ENCODE results near the gene MTF2. TPM values are rescaled to one million over a fixed set of nuclear protein-coding genes. Genes with fewer than 3 reads are reported as not detected.
A peak's percentile ranks its signal among the peaks of the same experiment; 100 is the strongest.

The MTF2 gene
- total and polyA plus RNA-seq, 2 experiments from 2014 or later: 14.1 to 17.6 TPM

DNA sequence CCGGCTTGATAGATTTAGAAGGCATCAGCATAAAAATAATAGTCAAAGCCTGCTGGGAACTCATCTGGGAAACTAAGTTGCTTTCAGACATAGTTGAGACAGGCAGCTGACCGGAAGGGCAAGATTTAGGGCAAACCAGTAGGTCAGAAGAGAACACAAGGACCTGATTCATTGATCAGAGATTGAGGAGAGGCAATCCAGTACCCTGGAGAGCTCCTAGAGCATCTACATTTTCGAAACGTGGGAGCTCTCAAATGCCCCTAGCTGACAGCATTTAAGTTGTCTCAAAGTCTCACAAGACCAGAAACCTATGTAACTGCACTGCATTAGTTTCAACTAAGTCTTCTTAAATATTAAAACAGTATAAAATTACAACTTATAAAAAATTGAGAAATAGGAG lies 22.9 kb upstream of the MTF2 start:
- H3K9me3 ChIP-seq (ENCODE audit: low read depth): no peaks in the 10 kb centered on the region
- H3K4me2 ChIP-seq (ENCODE audit: unreplicated experiment): no peak overlapping the region
- H3K27me3 ChIP-seq (replicated peaks; ENCODE audit: insufficient read depth): peaks cover 4% of the 10 kb centered on the region; the same call in 1 of the 2 replicates
- TF ChIP-seq EZH2phosphoT487 (IDR thresholded peaks at IDR 0.05; ENCODE audit: insufficient read depth, low read depth) (no peak), EZH2 (IDR thresholded peaks at IDR 0.05; ENCODE audit: insufficient read depth, poor library complexity, severe bottlenecking) (no peak)
- H3K4me3 ChIP-seq: no peak overlapping the region
- H4K20me1 ChIP-seq (ENCODE audit: insufficient read depth): no peaks in the 10 kb centered on the region
- DNase-seq: peak; percentile 55
- H3K79me2 ChIP-seq (ENCODE audit: insufficient read depth): no peaks in the 10 kb centered on the region
- WGBS, 2 experiments (ENCODE audit: low coverage in 1 of 2, low lambda C conversion rate in 2 of 2, missing lambda C conversion rate in 2 of 2): 30 to 34% methylated on average over 4 of the region's 4 CpGs
- H3K9ac ChIP-seq: no peak overlapping the region
- H3K9me2 ChIP-seq (ENCODE audit: insufficient read depth): no peaks in the 10 kb centered on the region
- no peaks in the 10 kb centered on the region for H3K4me1 ChIP-seq (ENCODE audit: insufficient read depth)
- H3K27ac ChIP-seq: no peak overlapping the region
- in situ Hi-C loops (cut with MboI): no loop called here
- H3K36me3 ChIP-seq (ENCODE audit: low read depth): no peaks in the 10 kb centered on the region
- H3F3A ChIP-seq (ENCODE audit: insufficient read depth): no peaks in the 10 kb centered on the region
- no peak overlapping the region for H2AFZ ChIP-seq

DNA sequence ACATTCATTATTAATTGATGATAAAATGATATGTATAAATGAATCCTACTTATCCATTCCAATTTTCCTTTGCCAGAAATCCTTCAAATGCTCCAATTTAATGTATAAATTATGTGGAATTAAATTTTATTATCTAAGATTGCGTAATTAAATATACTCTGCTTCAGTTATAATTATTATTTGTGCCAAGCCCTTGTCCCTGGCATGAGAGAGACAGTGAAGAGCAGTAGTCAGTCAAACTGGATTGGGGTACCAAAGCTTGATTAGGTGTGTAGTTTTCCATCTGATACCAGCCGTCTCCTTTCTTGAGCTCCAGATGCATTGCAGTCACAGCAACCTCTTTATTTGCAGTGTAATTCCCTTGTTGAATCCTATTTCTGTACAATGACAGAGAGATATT lies 22.4 kb upstream of the MTF2 start:
- Histone ChIP-seq H3K36me3 (ENCODE audit: low read depth) (no peaks in the 10 kb centered on the region), H4K20me1 (ENCODE audit: insufficient read depth) (no peaks in the 10 kb centered on the region), H3F3A (ENCODE audit: insufficient read depth) (no peaks in the 10 kb centered on the region), H2AFZ (no peak overlapping the region), H3K27ac (no peak overlapping the region), H3K4me1 (ENCODE audit: insufficient read depth) (no peaks in the 10 kb centered on the region), H3K27me3 (replicated peaks; ENCODE audit: insufficient read depth) (peaks cover 4% of the 10 kb centered on the region; the same call in 1 of the 2 replicates), H3K4me2 (ENCODE audit: unreplicated experiment) (no peak overlapping the region), H3K79me2 (ENCODE audit: insufficient read depth) (no peaks in the 10 kb centered on the region), H3K9ac (no peak overlapping the region), H3K4me3 (no peak overlapping the region), H3K9me2 (ENCODE audit: insufficient read depth) (no peaks in the 10 kb centered on the region), H3K9me3 (ENCODE audit: low read depth) (no peaks in the 10 kb centered on the region)
- in situ Hi-C loops (cut with MboI): no loop called here
- no peak for DNase-seq
- no peak for TF ChIP-seq EZH2phosphoT487 (IDR thresholded peaks at IDR 0.05; ENCODE audit: insufficient read depth, low read depth)
- WGBS, 2 experiments (ENCODE audit: low coverage in 1 of 2, low lambda C conversion rate in 2 of 2, missing lambda C conversion rate in 2 of 2): 87 to 89% methylated on average over 2 of the region's 2 CpGs

DNA sequence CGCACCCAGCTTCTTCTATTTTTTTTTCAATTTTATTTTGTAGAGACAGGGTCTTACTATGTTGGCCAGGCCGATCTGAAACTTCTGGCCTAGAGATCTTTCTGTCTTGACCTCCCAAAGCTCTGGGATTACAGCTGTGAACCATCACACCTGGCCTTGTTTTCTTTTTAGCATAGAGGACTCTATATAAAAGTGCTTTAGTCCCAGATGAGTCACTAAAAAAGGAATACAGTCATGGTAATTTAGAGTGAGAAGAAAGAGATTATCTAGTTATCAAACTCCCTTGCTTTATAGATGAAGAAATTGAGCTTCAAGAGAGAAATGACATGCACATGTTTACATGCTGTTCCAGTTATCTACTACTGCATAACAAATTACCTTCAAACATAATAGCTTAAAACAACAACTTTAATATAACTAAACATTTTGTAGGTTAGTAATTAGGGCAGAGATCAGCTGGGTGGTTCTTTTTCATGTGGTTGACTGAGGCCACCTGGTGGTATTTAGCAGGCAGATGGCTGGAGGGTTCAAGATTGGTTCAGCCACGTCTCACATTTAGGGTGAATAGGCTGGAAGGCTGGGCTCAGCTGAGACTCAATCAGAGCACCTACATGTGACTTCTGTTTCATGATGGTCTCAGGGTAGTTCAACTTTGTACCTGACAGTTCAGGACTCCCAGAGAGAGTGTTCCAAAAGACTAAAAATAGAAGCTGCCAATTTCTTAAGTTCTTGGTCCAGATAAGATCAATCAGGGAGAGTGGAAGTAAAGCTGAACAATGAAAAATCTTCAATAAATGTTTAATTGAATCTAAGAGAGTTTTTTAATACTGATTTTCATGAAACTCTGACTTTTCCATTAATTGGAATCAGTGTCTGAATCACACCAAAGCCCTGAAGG lies 16.9 kb upstream of the MTF2 start:
- Histone ChIP-seq H3K27ac (no peak overlapping the region), H3F3A (ENCODE audit: insufficient read depth) (no peaks in the 10 kb centered on the region), H2AFZ (no peak overlapping the region), H3K4me2 (ENCODE audit: unreplicated experiment) (no peak overlapping the region), H4K20me1 (ENCODE audit: insufficient read depth) (no peaks in the 10 kb centered on the region), H3K79me2 (ENCODE audit: insufficient read depth) (no peaks in the 10 kb centered on the region), H3K9me3 (ENCODE audit: low read depth) (no peaks in the 10 kb centered on the region), H3K4me3 (no peak overlapping the region), H3K27me3 (replicated peaks; ENCODE audit: insufficient read depth) (peaks cover 10% of the 10 kb centered on the region), H3K9ac (no peak overlapping the region), H3K36me3 (ENCODE audit: low read depth) (no peaks in the 10 kb centered on the region), H3K9me2 (ENCODE audit: insufficient read depth) (no peaks in the 10 kb centered on the region), H3K4me1 (ENCODE audit: insufficient read depth) (no peaks in the 10 kb centered on the region)
- WGBS, 2 experiments (ENCODE audit: low coverage in 1 of 2, low lambda C conversion rate in 2 of 2, missing lambda C conversion rate in 2 of 2): 48 to 53% methylated on average over 3 of the region's 3 CpGs
- no peak for TF ChIP-seq EZH2phosphoT487 (IDR thresholded peaks at IDR 0.05; ENCODE audit: insufficient read depth, low read depth)
- TF ChIP-seq EZH2 (IDR thresholded peaks at IDR 0.05; ENCODE audit: insufficient read depth, poor library complexity, severe bottlenecking): no peak
- in situ Hi-C loops (cut with MboI): no loop called here
- peak; percentile 61 for DNase-seq

DNA sequence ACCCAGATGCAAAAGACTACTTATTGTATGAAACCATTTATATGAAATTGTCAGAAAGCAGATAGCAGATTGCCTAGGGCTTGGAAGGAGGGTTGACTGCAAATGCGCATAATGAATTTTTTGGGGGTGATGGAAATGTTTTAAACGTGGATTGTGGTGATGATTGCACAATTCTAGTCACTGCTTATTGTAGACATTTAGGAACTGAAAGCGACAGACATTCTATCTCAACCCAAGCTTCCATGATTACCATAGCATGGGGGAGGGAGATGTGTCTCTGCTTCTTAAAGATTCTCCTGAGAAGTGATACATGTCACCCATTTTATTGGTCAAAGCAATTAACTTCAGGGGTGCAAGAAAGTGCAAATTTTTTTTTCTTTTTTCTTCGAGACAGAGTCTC lies 2.8 kb upstream of the MTF2 start:
- Histone ChIP-seq H3K27ac (no peak overlapping the region), H3K4me3 (no peak overlapping the region), H3K9me2 (ENCODE audit: insufficient read depth) (no peaks in the 10 kb centered on the region), H3K9ac (no peak overlapping the region), H3K9me3 (ENCODE audit: low read depth) (no peaks in the 10 kb centered on the region), H3K79me2 (ENCODE audit: insufficient read depth) (peaks cover 27% of the 10 kb centered on the region), H3K4me2 (ENCODE audit: unreplicated experiment) (no peak overlapping the region), H3K27me3 (replicated peaks; ENCODE audit: insufficient read depth) (no peaks in the 10 kb centered on the region), H4K20me1 (ENCODE audit: insufficient read depth) (no peaks in the 10 kb centered on the region), H3F3A (ENCODE audit: insufficient read depth) (peaks cover 18% of the 10 kb centered on the region), H3K36me3 (ENCODE audit: low read depth) (no peaks in the 10 kb centered on the region), H2AFZ (no peak overlapping the region), H3K4me1 (ENCODE audit: insufficient read depth) (peaks cover 11% of the 10 kb centered on the region)
- in situ Hi-C loops (cut with MboI): no loop called here
- TF ChIP-seq EZH2phosphoT487 (IDR thresholded peaks at IDR 0.05; ENCODE audit: insufficient read depth, low read depth): no peak
- TF ChIP-seq EZH2 (IDR thresholded peaks at IDR 0.05; ENCODE audit: insufficient read depth, poor library complexity, severe bottlenecking): no peak
- 67% methylated on average over 4 of the region's 4 CpGs for WGBS, 2 experiments (ENCODE audit: low coverage in 1 of 2, low lambda C conversion rate in 2 of 2, missing lambda C conversion rate in 2 of 2)
- no peak for DNase-seq

Data from GM23248 (cell line).